Endothelial cell (in vitro differentiated cells): ENCODE measurements around the gene LZTR1. TPM values are rescaled to one million over a fixed set of nuclear protein-coding genes. Genes with fewer than 3 reads are reported as not detected.

Experiments used
- DNase-seq: peaks from one replicate; pipeline ENCODE4 v3.0.0; 2021; ENCODE audit warnings: low spot score
- H3K27ac Mint-ChIP-seq: one replicate; pipeline ENCODE4 v1.8.0; 2021; ENCODE audit warnings: mixed read lengths, inconsistent platforms; ENCODE audit not compliant: unreplicated experiment
- H3K27me3 Mint-ChIP-seq: one replicate; pipeline ENCODE4 v1.8.0; 2021; ENCODE audit warnings: mild to moderate bottlenecking, moderate library complexity, mixed read lengths, inconsistent platforms; ENCODE audit not compliant: unreplicated experiment
- H3K36me3 Mint-ChIP-seq: one replicate; pipeline ENCODE4 v1.8.0; 2021; ENCODE audit warnings: mild to moderate bottlenecking, low read depth, mixed read lengths, inconsistent platforms; ENCODE audit not compliant: unreplicated experiment
- H3K4me1 Mint-ChIP-seq: one replicate; pipeline ENCODE4 v1.8.0; 2021; ENCODE audit warnings: mild to moderate bottlenecking, mixed read lengths, inconsistent platforms; ENCODE audit not compliant: unreplicated experiment
- H3K4me3 Mint-ChIP-seq: one replicate; pipeline ENCODE4 v1.8.0; 2021; ENCODE audit warnings: mild to moderate bottlenecking, mixed read lengths, inconsistent platforms; ENCODE audit not compliant: unreplicated experiment
- H3K9me3 Mint-ChIP-seq: one replicate; pipeline ENCODE4 v1.8.0; 2021; ENCODE audit warnings: mixed read lengths, inconsistent platforms; ENCODE audit not compliant: unreplicated experiment
- total RNA-seq: library from RNA; stranded (reverse); fragmentation: NEBNext Ultra II Directional; extraction: Animal tissue kit (Norgen Biotek cat#: 25700); gene quantifications from one replicate; pipeline ENCODE4 v1.2.1, GENCODE V29; 2021; ENCODE audit not compliant: unreplicated experiment
- TF ChIP-seq, protein P1 (sequence below): fragments of 200-600 bp; sonication (generic); IDR thresholded peaks from one replicate; pipeline ENCODE4 v1.5.0; 2021; ENCODE audit warnings: antibody characterized with exemption; ENCODE audit not compliant: unreplicated experiment

LZTR1 gene
- total RNA-seq, 1 donor from 2014 or later: 113 TPM

DNA sequence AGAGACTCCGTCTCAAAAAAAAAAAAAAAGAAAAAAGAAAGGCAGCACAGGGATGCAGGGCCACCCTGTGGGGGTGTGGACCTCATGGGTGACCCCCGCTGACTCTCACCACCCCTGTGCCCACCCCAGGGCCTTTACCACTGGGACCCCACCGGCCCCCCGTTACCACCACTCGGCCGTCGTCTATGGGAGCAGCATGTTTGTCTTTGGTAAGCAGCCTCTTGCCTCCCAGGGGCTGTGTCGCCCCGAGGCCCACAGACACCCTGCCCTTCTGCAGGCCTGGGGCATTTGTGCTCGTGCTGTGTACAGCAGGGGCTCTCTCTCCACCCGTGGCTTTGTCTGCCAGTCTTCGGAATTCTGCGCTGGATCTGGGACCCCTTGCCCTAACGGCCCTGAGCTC, 5.3 kb downstream of the LZTR1 start:
- peaks cover 8% of the 10 kb centered on the region for H3K4me1 Mint-ChIP-seq
- no peak overlapping the region for H3K4me3 Mint-ChIP-seq
- DNase-seq: no peak
- no peak overlapping the region for H3K27ac Mint-ChIP-seq
- H3K9me3 Mint-ChIP-seq: no peaks in the 10 kb centered on the region
- H3K36me3 Mint-ChIP-seq: peaks cover 18% of the 10 kb centered on the region
- TF ChIP-seq, protein P1, sequence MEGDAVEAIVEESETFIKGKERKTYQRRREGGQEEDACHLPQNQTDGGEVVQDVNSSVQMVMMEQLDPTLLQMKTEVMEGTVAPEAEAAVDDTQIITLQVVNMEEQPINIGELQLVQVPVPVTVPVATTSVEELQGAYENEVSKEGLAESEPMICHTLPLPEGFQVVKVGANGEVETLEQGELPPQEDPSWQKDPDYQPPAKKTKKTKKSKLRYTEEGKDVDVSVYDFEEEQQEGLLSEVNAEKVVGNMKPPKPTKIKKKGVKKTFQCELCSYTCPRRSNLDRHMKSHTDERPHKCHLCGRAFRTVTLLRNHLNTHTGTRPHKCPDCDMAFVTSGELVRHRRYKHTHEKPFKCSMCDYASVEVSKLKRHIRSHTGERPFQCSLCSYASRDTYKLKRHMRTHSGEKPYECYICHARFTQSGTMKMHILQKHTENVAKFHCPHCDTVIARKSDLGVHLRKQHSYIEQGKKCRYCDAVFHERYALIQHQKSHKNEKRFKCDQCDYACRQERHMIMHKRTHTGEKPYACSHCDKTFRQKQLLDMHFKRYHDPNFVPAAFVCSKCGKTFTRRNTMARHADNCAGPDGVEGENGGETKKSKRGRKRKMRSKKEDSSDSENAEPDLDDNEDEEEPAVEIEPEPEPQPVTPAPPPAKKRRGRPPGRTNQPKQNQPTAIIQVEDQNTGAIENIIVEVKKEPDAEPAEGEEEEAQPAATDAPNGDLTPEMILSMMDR: no peak
- peaks cover 15% of the 10 kb centered on the region for H3K27me3 Mint-ChIP-seq

DNA sequence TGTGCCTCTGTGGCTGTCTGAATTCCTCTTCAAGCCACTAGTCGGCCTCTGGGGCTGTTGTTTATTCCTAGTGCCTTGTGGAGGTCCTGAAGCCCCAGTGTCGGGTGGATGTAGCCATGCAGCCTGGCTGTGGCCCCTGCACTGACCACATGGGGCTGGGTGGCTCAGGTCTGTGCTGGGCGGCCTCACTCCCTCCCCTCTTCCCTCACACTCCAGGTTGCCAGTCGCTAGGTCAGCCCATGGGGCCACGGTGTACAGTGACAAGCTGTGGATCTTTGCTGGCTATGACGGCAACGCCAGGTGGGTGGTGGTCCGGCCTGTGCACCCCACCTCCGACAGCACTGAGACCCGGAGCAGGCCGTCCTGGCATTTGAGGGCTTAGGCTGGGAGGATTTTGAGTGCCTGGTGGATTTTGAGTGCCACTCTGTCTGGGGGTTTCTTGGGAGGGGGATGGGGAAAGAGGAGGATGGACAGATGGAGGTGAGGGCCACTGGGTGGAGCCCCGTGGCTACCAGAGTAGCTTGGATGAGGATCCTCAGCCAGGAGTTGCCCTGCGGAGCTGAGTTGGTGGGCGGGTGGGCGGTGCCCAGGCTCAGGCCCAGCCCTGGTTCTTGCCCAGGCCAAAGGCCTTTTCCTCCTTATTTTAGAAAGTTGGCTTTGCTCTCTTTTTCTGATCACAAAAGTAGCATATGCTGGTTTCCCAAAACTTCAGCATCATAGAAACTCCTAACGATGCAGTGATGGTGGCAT, 6.7 kb downstream of the LZTR1 start:
- no peaks in the 10 kb centered on the region for H3K9me3 Mint-ChIP-seq
- peaks cover 11% of the 10 kb centered on the region for H3K27me3 Mint-ChIP-seq
- DNase-seq: no peak
- no peak overlapping the region for H3K27ac Mint-ChIP-seq
- H3K4me1 Mint-ChIP-seq: no peaks in the 10 kb centered on the region
- TF ChIP-seq, protein P1: no peak
- H3K4me3 Mint-ChIP-seq: no peak overlapping the region
- H3K36me3 Mint-ChIP-seq: peaks cover 18% of the 10 kb centered on the region

DNA sequence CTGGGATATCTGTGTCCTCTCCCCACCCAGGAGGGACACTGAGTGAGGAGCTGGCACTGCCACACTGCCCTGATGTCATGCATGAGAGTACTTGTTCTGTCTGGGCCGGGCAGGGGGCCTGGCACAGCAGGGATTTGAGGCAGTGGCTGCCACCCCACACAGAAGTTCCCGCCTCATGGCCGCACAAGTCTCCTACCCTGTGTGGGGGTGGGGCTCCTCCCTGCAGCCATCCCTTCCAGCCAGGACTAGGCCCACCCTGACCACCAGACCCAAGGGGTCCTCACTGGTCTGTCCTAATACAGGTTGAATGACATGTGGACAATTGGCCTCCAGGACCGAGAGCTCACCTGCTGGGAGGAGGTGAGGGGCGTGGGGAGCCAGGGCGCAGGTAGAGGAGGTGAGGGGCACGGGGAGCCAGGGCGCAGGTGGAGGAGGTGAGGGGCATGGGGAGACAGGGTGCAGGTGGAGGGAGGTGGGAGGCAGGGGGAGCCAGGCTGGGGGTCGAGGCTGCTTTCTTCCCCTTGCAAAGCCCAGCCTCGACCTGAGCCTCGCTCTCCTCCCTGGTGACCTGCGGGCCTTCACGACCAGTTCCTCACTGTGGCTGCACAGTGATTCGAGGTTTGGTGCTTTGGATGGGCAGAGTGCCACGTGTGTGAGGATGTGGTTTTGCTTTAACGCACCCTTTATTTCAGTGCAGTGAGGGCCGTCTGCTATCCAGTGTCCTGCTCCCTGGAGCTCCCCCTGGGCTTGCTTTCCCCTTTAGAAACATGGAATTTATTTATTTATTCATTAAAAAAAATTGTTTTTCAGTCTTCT, 7.4 kb downstream of the LZTR1 start:
- Mint-ChIP-seq H3K27ac (no peak overlapping the region), H3K4me1 (no peaks in the 10 kb centered on the region), H3K36me3 (peaks cover 18% of the 10 kb centered on the region), H3K27me3 (peaks cover 8% of the 10 kb centered on the region), H3K9me3 (no peaks in the 10 kb centered on the region), H3K4me3 (no peak overlapping the region)
- no peak for DNase-seq
- TF ChIP-seq, protein P1: no peak

DNA sequence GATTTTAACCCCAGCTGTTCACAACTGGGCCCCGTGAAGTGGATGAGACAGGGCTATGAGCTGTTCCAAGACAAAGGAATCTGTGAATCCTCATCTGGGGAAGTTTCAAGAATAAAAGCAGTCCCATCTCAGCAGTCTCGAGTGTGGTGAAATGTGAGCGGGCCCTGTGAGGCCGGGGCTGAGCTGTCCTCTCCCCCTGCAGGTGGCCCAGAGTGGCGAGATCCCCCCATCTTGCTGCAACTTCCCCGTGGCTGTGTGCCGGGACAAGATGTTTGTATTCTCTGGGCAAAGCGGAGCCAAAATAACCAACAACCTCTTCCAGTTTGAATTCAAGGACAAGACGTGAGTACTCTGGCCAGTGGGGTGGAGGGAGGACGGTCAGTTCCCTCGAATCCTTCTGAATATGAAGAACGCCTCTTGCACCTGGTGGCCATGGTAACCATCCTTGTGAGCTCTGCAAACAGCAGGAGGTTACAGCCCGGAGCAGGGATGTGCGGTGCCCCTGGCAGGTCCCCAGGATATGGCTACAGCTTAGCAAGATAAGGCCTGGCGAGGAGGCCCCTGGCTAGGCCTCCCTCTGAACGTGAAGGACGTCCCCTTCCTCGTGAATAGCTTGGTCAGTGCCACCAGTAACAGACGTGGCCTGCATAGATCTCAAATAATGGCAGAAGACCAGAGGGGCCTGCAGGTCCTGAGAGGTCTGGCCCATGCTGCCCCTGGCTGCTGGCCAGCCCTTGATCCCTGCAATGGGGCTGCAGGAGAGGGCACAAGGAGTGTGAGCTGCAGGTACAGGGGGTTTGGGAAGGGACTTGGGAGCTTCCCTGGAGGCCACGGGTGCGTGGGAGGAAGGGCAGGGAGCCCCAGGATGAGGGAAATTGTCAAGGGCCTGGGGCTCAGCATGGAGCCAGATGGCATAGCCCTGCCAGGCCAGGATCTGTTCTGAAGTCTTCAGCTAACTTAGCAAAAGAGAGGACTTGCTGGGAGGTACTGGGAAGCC, 8.4 kb downstream of the LZTR1 start:
- no peak for DNase-seq

More for the DNA sequence above, 8.4 kb downstream of the LZTR1 start:
- no peak overlapping the region for H3K27ac Mint-ChIP-seq
- no peak overlapping the region for H3K4me3 Mint-ChIP-seq
- TF ChIP-seq, protein P1: no peak
- no peaks in the 10 kb centered on the region for H3K9me3 Mint-ChIP-seq
- no peaks in the 10 kb centered on the region for H3K4me1 Mint-ChIP-seq
- H3K36me3 Mint-ChIP-seq: peaks cover 22% of the 10 kb centered on the region
- H3K27me3 Mint-ChIP-seq: peaks cover 8% of the 10 kb centered on the region
